Osteocyte (in vitro differentiated cells): ENCODE results near the gene MATCAP1. TPM values are rescaled to one million over a fixed set of nuclear protein-coding genes. Genes with fewer than 3 reads are reported as not detected.

Experiments used
- DNase-seq: peaks from one replicate; pipeline ENCODE4 v3.0.0; 2021; ENCODE audit warnings: mixed read lengths; ENCODE audit not compliant: unreplicated experiment; ENCODE audit errors: extremely low spot score
- H3K27ac Mint-ChIP-seq: one replicate; pipeline ENCODE4 v1.8.0; 2021; ENCODE audit warnings: mild to moderate bottlenecking, mixed read lengths; ENCODE audit not compliant: unreplicated experiment
- H3K27me3 Mint-ChIP-seq: one replicate; pipeline ENCODE4 v1.8.0; 2021; ENCODE audit warnings: mixed read lengths; ENCODE audit not compliant: unreplicated experiment
- H3K36me3 Mint-ChIP-seq: one replicate; pipeline ENCODE4 v1.8.0; 2021; ENCODE audit warnings: mixed read lengths; ENCODE audit not compliant: unreplicated experiment
- H3K4me1 Mint-ChIP-seq: one replicate; pipeline ENCODE4 v1.8.0; 2021; ENCODE audit warnings: mixed read lengths; ENCODE audit not compliant: unreplicated experiment
- H3K4me3 Mint-ChIP-seq: one replicate; pipeline ENCODE4 v1.8.0; 2021; ENCODE audit warnings: mild to moderate bottlenecking, moderate library complexity, mixed read lengths; ENCODE audit not compliant: unreplicated experiment
- H3K9me3 Mint-ChIP-seq: one replicate; pipeline ENCODE4 v1.8.0; 2021; ENCODE audit warnings: mixed read lengths; ENCODE audit not compliant: unreplicated experiment
- total RNA-seq: library from RNA; stranded (reverse); gene quantifications from 2 replicates; pipeline ENCODE4 v1.2.1, GENCODE V29; 2021
- TF ChIP-seq, protein P1 (sequence below): fragments of 200-600 bp; sonication (generic); IDR thresholded peaks from 2 replicates; pipeline ENCODE4 v1.5.0; 2021; ENCODE audit warnings: antibody characterized with exemption, mild to moderate bottlenecking, moderate library complexity

The MATCAP1 gene
- total RNA-seq, 1 donor from 2014 or later = 35.7 TPM

DNA sequence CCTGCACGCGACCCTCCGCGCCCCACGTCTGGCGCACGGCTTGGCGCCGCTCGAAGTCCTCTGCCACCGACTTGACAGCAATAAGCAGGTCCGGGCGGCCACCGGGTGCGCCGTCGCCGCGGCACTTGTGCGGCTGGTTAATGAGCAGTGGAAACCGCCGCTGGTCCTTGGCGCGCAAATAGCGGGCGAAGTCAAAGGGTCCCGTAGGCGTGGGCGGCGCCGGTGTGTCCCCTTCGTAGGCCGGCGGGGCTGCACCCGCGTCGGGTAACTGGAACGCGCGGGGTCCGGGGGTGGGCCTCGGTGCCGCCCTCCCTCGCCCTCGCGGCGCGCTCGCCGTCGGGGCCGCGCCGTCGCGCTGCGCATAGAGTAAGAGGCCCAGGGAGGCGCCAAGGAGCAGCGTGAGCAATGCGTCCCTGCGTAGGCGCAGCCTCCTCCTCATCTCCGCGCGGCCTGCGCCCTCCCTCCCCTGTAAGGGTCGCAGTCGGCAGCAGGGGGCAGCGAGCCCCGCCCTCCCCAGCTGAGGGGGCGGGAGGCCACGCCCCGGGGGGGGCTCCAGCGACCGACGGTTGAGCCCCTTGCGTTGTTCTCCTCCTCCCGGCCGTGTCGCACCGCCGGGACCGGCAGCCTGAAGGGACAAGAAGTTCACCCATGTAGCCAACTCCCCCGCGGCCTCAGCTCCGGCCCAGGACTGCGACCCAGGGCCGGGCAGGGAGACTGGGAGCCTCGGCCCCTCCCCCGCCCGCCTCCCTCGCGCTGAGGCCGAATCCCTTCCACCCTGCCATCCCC lies 33.5 kb downstream of the MATCAP1 start:
- H3K27me3 Mint-ChIP-seq = peaks cover 1% of the 10 kb centered on the region
- peak overlapping the region; percentile 79 for H3K27ac Mint-ChIP-seq
- H3K4me1 Mint-ChIP-seq = peaks cover 13% of the 10 kb centered on the region
- TF ChIP-seq, protein P1, sequence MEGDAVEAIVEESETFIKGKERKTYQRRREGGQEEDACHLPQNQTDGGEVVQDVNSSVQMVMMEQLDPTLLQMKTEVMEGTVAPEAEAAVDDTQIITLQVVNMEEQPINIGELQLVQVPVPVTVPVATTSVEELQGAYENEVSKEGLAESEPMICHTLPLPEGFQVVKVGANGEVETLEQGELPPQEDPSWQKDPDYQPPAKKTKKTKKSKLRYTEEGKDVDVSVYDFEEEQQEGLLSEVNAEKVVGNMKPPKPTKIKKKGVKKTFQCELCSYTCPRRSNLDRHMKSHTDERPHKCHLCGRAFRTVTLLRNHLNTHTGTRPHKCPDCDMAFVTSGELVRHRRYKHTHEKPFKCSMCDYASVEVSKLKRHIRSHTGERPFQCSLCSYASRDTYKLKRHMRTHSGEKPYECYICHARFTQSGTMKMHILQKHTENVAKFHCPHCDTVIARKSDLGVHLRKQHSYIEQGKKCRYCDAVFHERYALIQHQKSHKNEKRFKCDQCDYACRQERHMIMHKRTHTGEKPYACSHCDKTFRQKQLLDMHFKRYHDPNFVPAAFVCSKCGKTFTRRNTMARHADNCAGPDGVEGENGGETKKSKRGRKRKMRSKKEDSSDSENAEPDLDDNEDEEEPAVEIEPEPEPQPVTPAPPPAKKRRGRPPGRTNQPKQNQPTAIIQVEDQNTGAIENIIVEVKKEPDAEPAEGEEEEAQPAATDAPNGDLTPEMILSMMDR = peak; percentile 31
- DNase-seq = no peak
- H3K9me3 Mint-ChIP-seq = no peaks in the 10 kb centered on the region
- H3K36me3 Mint-ChIP-seq = peaks cover 18% of the 10 kb centered on the region
- H3K4me3 Mint-ChIP-seq = peak overlapping the region; percentile 80

DNA sequence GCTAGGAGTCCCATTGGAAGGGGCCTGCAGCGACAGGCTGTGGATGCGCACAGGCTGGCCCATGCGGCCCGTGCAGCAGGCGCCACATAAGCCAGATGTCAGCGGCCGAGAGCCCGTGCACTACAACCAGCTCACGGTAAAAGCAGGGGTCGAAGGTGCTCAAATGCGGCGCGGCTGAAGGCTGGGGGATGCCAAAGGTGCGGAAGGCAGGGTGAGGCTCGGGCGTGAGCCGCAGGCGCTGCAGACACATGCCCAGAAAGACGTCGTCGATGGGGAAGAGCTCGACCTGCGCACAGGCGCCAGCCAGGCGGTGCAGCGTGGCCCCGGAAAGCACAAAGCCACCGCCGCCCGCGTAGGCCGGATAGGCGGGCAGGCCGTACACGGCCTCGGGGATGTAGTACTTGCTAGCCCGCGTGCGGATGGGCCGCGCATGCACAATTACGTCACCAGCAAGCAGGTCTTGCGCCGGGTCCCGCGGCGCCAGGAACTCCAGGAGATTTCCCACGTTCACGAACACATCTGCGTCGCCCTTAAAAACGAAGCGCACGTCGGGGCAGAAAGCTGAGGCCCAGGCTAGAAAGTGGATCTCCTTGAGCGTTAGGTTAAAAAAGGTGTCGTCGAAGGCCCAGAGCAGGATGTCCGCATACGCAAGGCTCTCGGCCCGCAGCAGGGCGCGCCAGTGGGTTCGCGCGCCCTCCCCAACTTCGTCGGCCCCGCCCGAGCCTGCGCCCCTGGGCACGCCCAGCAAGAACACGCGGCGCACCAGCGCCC lies 34.3 kb downstream of the MATCAP1 start:
- H3K27ac Mint-ChIP-seq = no peak overlapping the region
- no peak for DNase-seq
- H3K4me1 Mint-ChIP-seq = peaks cover 10% of the 10 kb centered on the region
- H3K4me3 Mint-ChIP-seq = peak overlapping the region; percentile 63
- H3K27me3 Mint-ChIP-seq = no peaks in the 10 kb centered on the region
- peaks cover 21% of the 10 kb centered on the region for H3K36me3 Mint-ChIP-seq
- TF ChIP-seq, protein P1 = no peak
- no peaks in the 10 kb centered on the region for H3K9me3 Mint-ChIP-seq

DNA sequence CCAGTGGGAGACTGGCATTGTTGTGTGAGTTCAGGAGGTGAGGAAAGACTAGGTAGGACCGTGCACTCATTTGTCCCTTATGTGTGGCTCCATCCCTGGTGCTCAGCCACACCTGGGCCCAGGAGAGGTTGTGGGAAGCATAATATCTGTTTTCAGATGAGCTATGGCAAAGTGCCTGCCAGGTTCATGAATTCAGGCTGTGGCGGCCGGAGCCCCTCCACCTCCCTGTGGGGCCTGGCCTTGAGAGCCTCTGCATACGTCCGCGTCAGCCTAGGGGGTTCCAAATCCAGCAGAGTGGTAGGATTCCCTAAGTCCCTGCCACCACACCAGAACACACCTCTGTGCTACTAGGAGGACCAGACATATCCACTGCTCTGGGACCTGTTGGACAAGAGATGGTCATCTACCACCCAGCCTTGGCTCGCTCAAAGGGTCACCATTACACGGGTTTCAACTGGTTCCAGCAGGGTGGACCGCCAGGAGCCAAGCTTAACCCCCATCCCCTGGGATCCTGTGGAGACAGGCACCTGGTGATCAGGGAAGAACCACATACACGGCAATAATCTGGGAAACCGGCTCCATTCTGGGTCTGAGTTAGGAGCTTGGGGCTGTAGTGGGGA lies 35.0 kb downstream of the MATCAP1 start:
- peaks cover 26% of the 10 kb centered on the region for H3K36me3 Mint-ChIP-seq
- H3K9me3 Mint-ChIP-seq = no peaks in the 10 kb centered on the region
- peaks cover 10% of the 10 kb centered on the region for H3K4me1 Mint-ChIP-seq
- H3K27ac Mint-ChIP-seq = no peak overlapping the region
- no peak for DNase-seq
- no peaks in the 10 kb centered on the region for H3K27me3 Mint-ChIP-seq
- TF ChIP-seq, protein P1 = no peak
- peak overlapping the region; percentile 63 for H3K4me3 Mint-ChIP-seq

DNA sequence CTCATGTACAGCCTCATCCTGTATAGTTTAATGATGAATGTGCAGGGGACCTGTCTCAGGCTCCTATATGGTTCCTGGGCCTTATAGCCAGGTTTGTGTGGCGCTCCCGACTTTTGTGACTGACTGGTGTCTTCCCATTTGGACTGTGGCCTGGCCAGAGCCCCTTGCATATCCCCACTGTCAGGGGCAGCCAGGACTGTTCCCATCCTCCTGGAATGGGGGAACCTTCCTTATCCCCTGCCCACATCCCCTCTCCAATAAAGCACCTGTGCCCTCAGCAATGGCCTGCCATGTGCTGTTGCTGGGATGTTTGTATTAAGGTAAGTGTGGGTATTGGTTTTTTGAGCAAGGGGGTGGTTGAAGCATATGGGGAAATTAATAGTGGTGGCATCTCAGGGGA lies 35.5 kb downstream of the MATCAP1 start:
- no peak for DNase-seq
- Mint-ChIP-seq H3K4me3 (no peak overlapping the region), H3K4me1 (peaks cover 10% of the 10 kb centered on the region)

More for the DNA sequence above, 35.5 kb downstream of the MATCAP1 start:
- no peak overlapping the region for H3K27ac Mint-ChIP-seq
- no peaks in the 10 kb centered on the region for H3K9me3 Mint-ChIP-seq
- H3K36me3 Mint-ChIP-seq = peaks cover 29% of the 10 kb centered on the region
- TF ChIP-seq, protein P1 = no peak
- H3K27me3 Mint-ChIP-seq = no peaks in the 10 kb centered on the region
